OCI-LY7 (cell line): ENCODE measurements around the gene FLNC. TPM values are rescaled to one million over a fixed set of nuclear protein-coding genes. Genes with fewer than 3 reads are reported as not detected.

Experiments
- BruUV-seq: library from RNA; stranded (reverse); fragments of 400-500 nt; replicated peaks from 2 replicates; lab custom pipeline; 2021; lab: Mats Ljungman, UMichigan
- CTCF ChIA-PET: fragments of 300-600 bp; sonication (Branson Sonifier 250); formaldehyde crosslinking; loops from one replicate; lab custom pipeline; 2022; ENCODE audit warnings: antibody characterized with exemption; ENCODE audit not compliant: unreplicated experiment; lab: Charles Lee
- POLR2A ChIA-PET: fragments of 300-600 bp; sonication (Branson Sonifier 250); formaldehyde crosslinking; loops from one replicate; lab custom pipeline; 2022; ENCODE audit warnings: antibody characterized with exemption; lab: Charles Lee
- DNase-seq: peaks from one replicate; pipeline ENCODE4 v3.0.0-alpha.2; 2015; ENCODE audit warnings: low spot score
- H2AFZ ChIP-seq: fragments of 200-600 bp; sonication (generic), shearing (Covaris generic); 2 replicates; pipeline ENCODE4 v1.6.1; 2014; ENCODE audit warnings: mild to moderate bottlenecking, antibody characterized with exemption, low read length, moderate library complexity
- H3K27ac ChIP-seq: fragments of 200-600 bp; sonication (generic); 2 replicates; pipeline ENCODE4 v1.5.1; 2014; ENCODE audit warnings: mixed run types, low read depth, mild to moderate bottlenecking, moderate library complexity, low read length, inconsistent platforms; ENCODE audit not compliant: poor library complexity, severe bottlenecking
- H3K36me3 ChIP-seq: fragments of 200-600 bp; sonication (generic); 2 replicates; pipeline ENCODE4 v1.6.1; 2014; ENCODE audit warnings: mild to moderate bottlenecking, antibody characterized with exemption, low read length, moderate library complexity, mixed read lengths; ENCODE audit not compliant: insufficient read depth
- H3K4me1 ChIP-seq: fragments of 200-600 bp; sonication (generic); 2 replicates; pipeline ENCODE4 v1.5.1; 2014; ENCODE audit warnings: mild to moderate bottlenecking, low read length; ENCODE audit not compliant: insufficient read depth, poor library complexity, severe bottlenecking
- H3K4me2 ChIP-seq: fragments of 200-600 bp; sonication (generic); 2 replicates; pipeline ENCODE4 v1.6.1; 2014; ENCODE audit warnings: mild to moderate bottlenecking, low read length
- H3K4me3 ChIP-seq: fragments of 200-600 bp; sonication (generic); 2 replicates; pipeline ENCODE4 v1.5.1; 2014; ENCODE audit warnings: mild to moderate bottlenecking, low read depth, low read length; ENCODE audit not compliant: poor library complexity, severe bottlenecking
- H3K79me2 ChIP-seq: fragments of 200-600 bp; sonication (generic); 2 replicates; pipeline ENCODE4 v1.6.1; 2016; ENCODE audit warnings: low read depth, mild to moderate bottlenecking, low read length, moderate library complexity, mixed read lengths; ENCODE audit not compliant: insufficient read depth
- H3K9me2 ChIP-seq: fragments of 200-600 bp; sonication (generic); 2 replicates; pipeline ENCODE4 v1.6.1; 2016; ENCODE audit warnings: mild to moderate bottlenecking, low read length, mixed read lengths; ENCODE audit not compliant: insufficient read depth
- H3K9me3 ChIP-seq: fragments of 200-600 bp; sonication (generic); 2 replicates; pipeline ENCODE4 v1.6.1; 2014; ENCODE audit warnings: mild to moderate bottlenecking, mixed run types, low read length, mixed read lengths
- H4K20me1 ChIP-seq: fragments of 200-600 bp; sonication (generic); 2 replicates; pipeline ENCODE4 v1.6.1; 2014; ENCODE audit warnings: mild to moderate bottlenecking, antibody characterized with exemption, low read length, moderate library complexity, mixed read lengths; ENCODE audit not compliant: insufficient read depth
- CTCF ChIP-seq: fragments of 200-600 bp; sonication (generic); conservative IDR thresholded peaks from 2 replicates; pipeline ENCODE4 v1.5.1; 2014; ENCODE audit warnings: mild to moderate bottlenecking, antibody characterized with exemption, low read length, moderate library complexity, mixed read lengths
- EZH2phosphoT487 ChIP-seq: fragments of 200-600 bp; sonication (generic); IDR thresholded peaks from 2 replicates; pipeline ENCODE4 v1.6.1; 2018; ENCODE audit warnings: low read depth, borderline replicate concordance, mild to moderate bottlenecking, mixed run types, antibody characterized with exemption, low read length, moderate library complexity, mixed read lengths
- intact Hi-C: fragments of 100-400 bp; cut with micrococcal nuclease; formaldehyde crosslinking; loops from one replicate; pipeline ENCODE4 v1.10.0; 2022; ENCODE audit not compliant: unreplicated experiment
- total RNA-seq, 2 experiments: library from RNA; depleted of rRNA in 1 of 2; stranded (reverse); fragments of >200 nt in 1 of 2; shearing (Covaris generic) in 1 of 2; gene quantifications; 2 replicates each; pipeline ENCODE4 v1.2.3, GENCODE V29; 2014 to 2022

Gene FLNC
- total RNA-seq, 2 experiments from 2014 or later: 0.03 to 0.06 TPM

GRCh38 chr7:128791121-128791971, 38.9 kb upstream of the FLNC start, which contains the start of gene CCDC136:
TSS of gene CCDC136 (plus strand) at chr7:128791968. CDS start at chr7:128792412, 444 bp downstream.
- H4K20me1 ChIP-seq: no peaks in the 10 kb centered on the region
- no peaks in the 10 kb centered on the region for H3K79me2 ChIP-seq
- peak within 1 kb of the TSS; percentile 73 for H2AFZ ChIP-seq
- intact Hi-C loops: loop anchor here (1.0 to 5.0 kb wide), 3 partner anchors 52 to 301 kb away; partner anchors contain the start of gene CALU
- DNase-seq: peak; percentile 86
- peak within 1 kb of the TSS; percentile 88 for H3K4me2 ChIP-seq
- no TSS peak for BruUV-seq
- H3K36me3 ChIP-seq: no peaks in the 10 kb centered on the region
- H3K27ac ChIP-seq: no peak within 1 kb of the TSS
- H3K9me2 ChIP-seq: no peaks in the 10 kb centered on the region
- no peaks in the 10 kb centered on the region for H3K9me3 ChIP-seq
- H3K4me3 ChIP-seq: peak within 1 kb of the TSS; percentile 77
- peaks cover 16% of the 10 kb centered on the region for H3K4me1 ChIP-seq
- CTCF ChIA-PET: no interaction called here
- POLR2A ChIA-PET: interaction anchor here (0.6 to 1.1 kb wide), 3 partner anchors 41 to 95 kb away, joined by 3 to 9 read pairs (median 3); no protein-coding TSS in a partner anchor
- TF ChIP-seq EZH2phosphoT487 (no peak), CTCF (no peak)

- Histone ChIP-seq H2AFZ (peak overlapping the region; percentile 73), H3K36me3 (no peaks in the 10 kb centered on the region), H3K4me2 (peak overlapping the region; percentile 88), H3K4me1 (peaks cover 16% of the 10 kb centered on the region), H3K79me2 (no peaks in the 10 kb centered on the region), H3K9me2 (no peaks in the 10 kb centered on the region), H3K4me3 (peak overlapping the region; percentile 77), H3K9me3 (no peaks in the 10 kb centered on the region), H3K27ac (no peak overlapping the region), H4K20me1 (no peaks in the 10 kb centered on the region)
- BruUV-seq: no TSS peak
- POLR2A ChIA-PET: no interaction called here
- TF ChIP-seq CTCF: no peak
- no peak for TF ChIP-seq EZH2phosphoT487
- no peak for DNase-seq
- intact Hi-C loops: loop anchor here (1.0 to 5.0 kb wide), 3 partner anchors 53 to 300 kb away; partner anchors contain the start of gene CALU
- CTCF ChIA-PET: no interaction called here
Measured at GRCh38 chr7:128791972-128792327, 38.3 kb upstream of the FLNC start.
